GM18499 (cell line): ENCODE data around the gene LMNA.
A peak's percentile ranks its signal among the peaks of the same experiment; 100 is the strongest.

ENCODE experiments used
- ATAC-seq: cut with Tn5 transposase; IDR thresholded peaks from one replicate; pipeline ENCODE4 v1.9.1; 2021; ENCODE audit warnings: moderate number of reproducible peaks; ENCODE audit not compliant: insufficient read depth, unreplicated experiment

LMNA gene

GRCh38 chr1:156135930-156136871, 21.7 kb downstream of the LMNA start:
- no peak for ATAC-seq

- ATAC-seq, result no peak
Measured at GRCh38 chr1:156136970-156137483, 22.5 kb downstream of the LMNA start.

- no peak for ATAC-seq
Measured at GRCh38 chr1:156138458-156138867, 24.0 kb downstream of the LMNA start.

- ATAC-seq, result no peak
Measured at GRCh38 chr1:156140879-156141707, 26.6 kb downstream of the LMNA start.

GRCh38 chr1:156143765-156144489, 29.4 kb downstream of the LMNA start:
- no peak for ATAC-seq

- ATAC-seq, result no peak
Measured at GRCh38 chr1:156144742-156145141, 30.2 kb downstream of the LMNA start.

- ATAC-seq, result no peak
Measured at GRCh38 chr1:156145650-156146019, 31.1 kb downstream of the LMNA start.

GRCh38 chr1:156146020-156146768, 31.7 kb downstream of the LMNA start:
- ATAC-seq, result no peak

- no peak for ATAC-seq
Measured at GRCh38 chr1:156146769-156147405, 32.4 kb downstream of the LMNA start.

- no peak for ATAC-seq
Measured at GRCh38 chr1:156148216-156148615, 33.7 kb downstream of the LMNA start.

GRCh38 chr1:156149374-156150332, 35.1 kb downstream of the LMNA start:
- ATAC-seq, result peak; percentile 39

- ATAC-seq, result no peak
Measured at GRCh38 chr1:156150333-156151011, 36.0 kb downstream of the LMNA start.

GRCh38 chr1:156151093-156151688, 36.7 kb downstream of the LMNA start:
- no peak for ATAC-seq

- no peak for ATAC-seq
Measured at GRCh38 chr1:156152628-156153027, 38.1 kb downstream of the LMNA start.

GRCh38 chr1:156153362-156153761, 38.9 kb downstream of the LMNA start, which contains the start of gene SEMA4A:
SEMA4A (plus strand) TSS chr1:156153585; CDS start chr1:156154579, 994 bp downstream.
- no peak for ATAC-seq

- no peak for ATAC-seq
Measured at GRCh38 chr1:156154317-156154749, 39.8 kb downstream of the LMNA start.
